ENCODE data around the gene OR2V2. TPM values are rescaled to one million over a fixed set of nuclear protein-coding genes. Genes with fewer than 3 reads are reported as not detected.
A peak's percentile ranks its signal among the peaks of the same experiment; 100 is the strongest.

OR2V2 gene
- polyA plus RNA-seq, 1 donor from 2014 or later, result not detected

DNA sequence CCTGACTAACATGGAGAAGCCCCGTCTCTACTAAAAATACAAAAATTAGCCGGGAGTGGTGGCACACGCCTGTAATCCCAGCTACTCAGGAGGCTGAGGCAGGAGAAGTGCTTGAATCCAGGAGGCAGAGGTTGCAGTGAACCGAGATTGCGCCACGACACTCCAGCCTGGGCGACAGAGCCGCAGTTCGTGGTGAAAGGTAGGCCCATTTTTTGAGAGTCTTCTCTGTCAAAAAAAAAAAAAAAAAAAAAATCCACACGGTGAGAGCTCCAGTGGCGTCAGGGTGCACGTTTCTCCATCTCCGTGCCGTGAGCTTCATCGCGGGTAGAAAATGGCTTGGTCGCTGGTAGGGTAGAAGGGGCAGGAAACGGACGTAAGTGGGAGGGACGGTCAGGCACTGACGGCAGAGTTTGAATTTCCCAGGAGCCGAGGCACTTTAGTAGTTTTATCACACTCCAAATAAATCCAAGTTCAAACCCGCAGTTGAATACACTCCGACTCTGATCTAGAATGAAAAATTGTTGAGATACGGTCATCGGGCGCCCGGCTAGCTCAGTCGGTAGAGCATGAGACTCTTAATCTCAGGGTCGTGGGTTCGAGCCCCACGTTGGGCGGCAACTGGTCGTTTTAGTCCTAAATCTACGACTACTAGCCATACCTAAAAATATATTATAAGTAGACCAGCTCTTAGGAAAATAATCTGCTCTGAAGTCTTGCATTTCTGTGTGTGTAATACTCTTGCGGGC lies 60.0 kb downstream of the OR2V2 start:
- Histone ChIP-seq H3K79me2 (replicated peaks; ENCODE audit: insufficient read depth, low read length) (no peaks in the 10 kb centered on the region), H3K9ac (ENCODE audit: low read length) (peak overlapping the region; percentile 11), H3K9me2 (ENCODE audit: insufficient read depth, low read length) (no peaks in the 10 kb centered on the region), H3F3A (ENCODE audit: insufficient read depth, low read length, poor library complexity, severe bottlenecking) (peaks cover 6% of the 10 kb centered on the region), H3K27me3 (ENCODE audit: insufficient read depth, low read depth, low read length) (peaks cover 37% of the 10 kb centered on the region), H3K36me3 (ENCODE audit: insufficient read depth, low read length) (no peaks in the 10 kb centered on the region), H2AFZ (ENCODE audit: low read depth, low read length) (no peak overlapping the region), H3K4me2 (ENCODE audit: low read length) (no peak overlapping the region), H3K4me3 (ENCODE audit: low read length) (peak overlapping the region; percentile 77), H3K9me3 (ENCODE audit: low read length) (no peaks in the 10 kb centered on the region), H4K20me1 (ENCODE audit: insufficient read depth) (no peaks in the 10 kb centered on the region), H3K27ac (ENCODE audit: low read length) (peak overlapping the region; percentile 12)
- TF ChIP-seq MXI1 (conservative IDR thresholded peaks at IDR 0.05; ENCODE audit: poor library complexity, severe bottlenecking) (peak; percentile 6), POLR2AphosphoS5 (IDR thresholded peaks at IDR 0.05) (no peak), SMC3 (conservative IDR thresholded peaks at IDR 0.05; ENCODE audit: poor library complexity) (no peak)

DNA sequence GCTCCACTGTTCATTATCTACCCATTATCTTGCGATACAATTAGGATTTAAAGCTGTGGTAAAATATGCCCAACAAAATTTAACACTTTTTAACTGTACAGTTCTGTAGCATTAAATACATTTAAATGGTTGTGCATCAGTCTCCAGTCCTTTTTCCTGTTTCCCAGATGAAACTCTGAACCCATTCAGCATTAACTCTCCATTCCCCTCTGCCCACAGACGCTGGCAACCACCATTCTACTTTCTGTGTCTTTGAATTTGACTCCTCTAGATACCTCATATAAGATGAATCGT lies 60.5 kb downstream of the OR2V2 start:
- H3K36me3 ChIP-seq (ENCODE audit: insufficient read depth, low read length), result no peaks in the 10 kb centered on the region
- no peak for TF ChIP-seq RAD21 (conservative IDR thresholded peaks at IDR 0.05)
- TF ChIP-seq MXI1 (conservative IDR thresholded peaks at IDR 0.05; ENCODE audit: poor library complexity, severe bottlenecking), result no peak
- TF ChIP-seq EP300 (conservative IDR thresholded peaks at IDR 0.05; ENCODE audit: poor library complexity, severe bottlenecking), result no peak
- TF ChIP-seq SMC3 (conservative IDR thresholded peaks at IDR 0.05; ENCODE audit: poor library complexity), result no peak
- no peak for TF ChIP-seq EZH2 (IDR thresholded peaks at IDR 0.05; ENCODE audit: borderline replicate concordance, insufficient read depth, low read length, poor library complexity, severe bottlenecking)
- no peaks in the 10 kb centered on the region for H3K9me3 ChIP-seq (ENCODE audit: low read length)
- no peaks in the 10 kb centered on the region for H4K20me1 ChIP-seq (ENCODE audit: insufficient read depth)
- H3F3A ChIP-seq (ENCODE audit: insufficient read depth, low read length, poor library complexity, severe bottlenecking), result peaks cover 6% of the 10 kb centered on the region
- H3K79me2 ChIP-seq (replicated peaks; ENCODE audit: insufficient read depth, low read length), result no peaks in the 10 kb centered on the region
- no peak overlapping the region for H3K9ac ChIP-seq (ENCODE audit: low read length)
- no peak overlapping the region for H2AFZ ChIP-seq (ENCODE audit: low read depth, low read length)
- H3K9me2 ChIP-seq (ENCODE audit: insufficient read depth, low read length), result no peaks in the 10 kb centered on the region
- H3K4me3 ChIP-seq (ENCODE audit: low read length), result peak overlapping the region; percentile 77
- H3K27ac ChIP-seq (ENCODE audit: low read length), result no peak overlapping the region
- no peak overlapping the region for H3K4me2 ChIP-seq (ENCODE audit: low read length)
- peaks cover 33% of the 10 kb centered on the region for H3K27me3 ChIP-seq (ENCODE audit: insufficient read depth, low read depth, low read length)

Other genes starting within 250 kb of the OR2V2 start
- gene BTNL8, start 248.4 kb upstream of the OR2V2 start, polyA plus RNA-seq, result not detected in 2 replicates
- not detected in 2 replicates for gene BTNL3, start 158.7 kb upstream of the OR2V2 start, polyA plus RNA-seq
- 13.9 and 18.7 TPM in 2 replicates for gene BTNL9, start 107.3 kb upstream of the OR2V2 start, polyA plus RNA-seq
- gene OR2V1, start 16.4 kb upstream of the OR2V2 start, polyA plus RNA-seq, result not detected in 2 replicates
- 1.4 and 2.1 TPM in 2 replicates for gene TRIM7, start 57.6 kb downstream of the OR2V2 start, polyA plus RNA-seq
- gene TRIM41, start 75.7 kb downstream of the OR2V2 start, polyA plus RNA-seq, result 32.1 and 37.7 TPM in 2 replicates
- 2,178 and 2,281 TPM in 2 replicates for gene RACK1, start 96.3 kb downstream of the OR2V2 start, polyA plus RNA-seq
- 42.0 and 47.7 TPM in 2 replicates for gene TRIM52, start 113.6 kb downstream of the OR2V2 start, polyA plus RNA-seq
- not detected in 2 replicates for gene OR4F3, start 219.7 kb downstream of the OR2V2 start, polyA plus RNA-seq